Vagina (tissue), 2 donors: ENCODE results near the gene CCDC71L.

ENCODE experiments used
- CTCF ChIP-seq, 3 experiments: fragments of 450-650 bp in 2 of 3; fragments of 200-600 bp in 1 of 3; sonication (generic) in 1 of 3; IDR thresholded peaks; one replicate each; pipeline ENCODE4 v1.5.1; 2017 to 2019; ENCODE audit warnings: antibody characterized with exemption in 3 of 3, mild to moderate bottlenecking in 2 of 3, moderate library complexity in 2 of 3
- POLR2A ChIP-seq, 2 donors: fragments of 450-650 bp; IDR thresholded peaks; one replicate each; pipeline ENCODE4 v1.6.1; 2017; ENCODE audit warnings: antibody characterized with exemption in 2 of 2, mild to moderate bottlenecking in 2 of 2, moderate library complexity in 2 of 2
- POLR2AphosphoS5 ChIP-seq, 2 donors: sonication (generic); formaldehyde crosslinking; IDR thresholded peaks; one replicate each; pipeline ENCODE4 v1.9.0; 2017; ENCODE audit warnings: antibody characterized with exemption in 2 of 2, mild to moderate bottlenecking in 2 of 2, low read depth in 1 of 2; ENCODE audit not compliant: insufficient read depth in 1 of 2

DNA sequence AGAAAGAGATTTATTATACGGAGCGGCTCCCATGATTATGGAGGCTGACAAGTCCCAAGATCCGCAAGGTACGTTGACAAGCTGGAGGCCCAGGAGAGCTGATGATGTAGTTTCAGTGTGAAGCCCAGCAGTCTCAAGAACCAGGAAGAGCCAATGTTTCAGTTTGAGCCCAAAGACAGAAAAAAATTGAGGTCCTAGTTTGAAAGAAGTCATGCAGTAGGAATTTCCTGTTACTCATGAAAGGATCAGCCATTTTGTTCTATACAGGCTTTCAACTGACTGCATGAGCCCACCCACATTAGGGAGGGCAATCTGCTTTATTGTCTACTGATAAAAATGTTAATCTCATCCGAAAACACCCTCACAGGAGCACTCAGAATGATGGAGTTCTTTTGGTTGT, 51.5 kb downstream of the CCDC71L start:
- TF ChIP-seq POLR2A (IDR thresholded peaks at IDR 0.05) (no peak), CTCF (IDR thresholded peaks at IDR 0.05) (no peak), POLR2AphosphoS5 (IDR thresholded peaks at IDR 0.05; ENCODE audit: insufficient read depth in 1 of 2, low read depth in 1 of 2) (no peak)
